GM23248 (cell line): Measurements from ENCODE around the gene STX2. TPM values are rescaled to one million over a fixed set of nuclear protein-coding genes. Genes with fewer than 3 reads are reported as not detected.

ENCODE experiments used
- DNase-seq: peaks from one replicate; pipeline ENCODE4 v3.0.0-alpha.2; 2015
- H2AFZ ChIP-seq: fragments of 200-600 bp; sonication (generic); 2 replicates; pipeline ENCODE4 v1.6.1; 2016; ENCODE audit warnings: antibody characterized with exemption
- H3F3A ChIP-seq: fragments of 200-600 bp; sonication (generic); 2 replicates; pipeline ENCODE4 v1.6.1; 2016; ENCODE audit warnings: mild to moderate bottlenecking, antibody characterized with exemption, mixed run types; ENCODE audit not compliant: insufficient read depth
- H3K27ac ChIP-seq: fragments of 200-600 bp; sonication (generic); 2 replicates; pipeline ENCODE4 v1.5.1; 2016; ENCODE audit warnings: mild to moderate bottlenecking
- H3K27me3 ChIP-seq: fragments of 200-600 bp; sonication (generic); replicated peaks from 2 replicates; pipeline ENCODE4 v1.6.1; 2016; ENCODE audit warnings: mild to moderate bottlenecking; ENCODE audit not compliant: insufficient read depth
- H3K36me3 ChIP-seq: fragments of 200-600 bp; sonication (generic); 2 replicates; pipeline ENCODE4 v1.6.1; 2016; ENCODE audit warnings: low read depth, mild to moderate bottlenecking
- H3K4me1 ChIP-seq: fragments of 200-600 bp; sonication (generic); 2 replicates; pipeline ENCODE4 v1.6.1; 2016; ENCODE audit warnings: mild to moderate bottlenecking; ENCODE audit not compliant: insufficient read depth
- H3K4me2 ChIP-seq: fragments of 200-600 bp; sonication (generic); one replicate; pipeline ENCODE4 v1.6.1; 2016; ENCODE audit warnings: mild to moderate bottlenecking; ENCODE audit not compliant: unreplicated experiment
- H3K4me3 ChIP-seq: fragments of 200-600 bp; sonication (generic); 2 replicates; pipeline ENCODE4 v1.5.1; 2016; ENCODE audit warnings: mild to moderate bottlenecking
- H3K79me2 ChIP-seq: fragments of 200-600 bp; sonication (generic); 2 replicates; pipeline ENCODE4 v1.6.1; 2016; ENCODE audit warnings: mild to moderate bottlenecking; ENCODE audit not compliant: insufficient read depth
- H3K9ac ChIP-seq: fragments of 200-600 bp; sonication (generic); 2 replicates; pipeline ENCODE4 v1.6.1; 2016; ENCODE audit warnings: mild to moderate bottlenecking
- H3K9me2 ChIP-seq: fragments of 200-600 bp; sonication (generic); 2 replicates; pipeline ENCODE4 v1.6.1; 2016; ENCODE audit warnings: mixed run types, mild to moderate bottlenecking, moderate library complexity; ENCODE audit not compliant: insufficient read depth
- H3K9me3 ChIP-seq: fragments of 200-600 bp; sonication (generic); one replicate; pipeline ENCODE4 v1.6.1; 2017; ENCODE audit warnings: low read depth
- H4K20me1 ChIP-seq: fragments of 200-600 bp; sonication (generic); 2 replicates; pipeline ENCODE4 v1.6.0; 2016; ENCODE audit not compliant: insufficient read depth
- EZH2 ChIP-seq: fragments of 200-600 bp; sonication (generic); IDR thresholded peaks from 2 replicates; pipeline ENCODE4 v1.6.1; 2018; ENCODE audit warnings: antibody characterized with exemption, mild to moderate bottlenecking; ENCODE audit not compliant: insufficient read depth, poor library complexity, severe bottlenecking
- EZH2phosphoT487 ChIP-seq: fragments of 200-600 bp; sonication (generic); IDR thresholded peaks from 2 replicates; pipeline ENCODE4 v1.6.1; 2018; ENCODE audit warnings: antibody characterized with exemption, moderate library complexity, mild to moderate bottlenecking, low read depth; ENCODE audit not compliant: insufficient read depth
- WGBS, 2 experiments: methylation state at CpG; one replicate each; pipeline ENCODE4 v1.1.6; 2015 to 2017; ENCODE audit warnings: low lambda C conversion rate in 2 of 2, low coverage in 1 of 2; ENCODE audit errors: missing lambda C conversion rate in 2 of 2; 5-methylcytosine and 5-hydroxymethylcytosine counted together
- in situ Hi-C: fragments of 300-500 bp; cut with MboI; formaldehyde crosslinking; loops from 2 replicates; pipeline ENCODE4 v1.15.0; 2020
- polyA plus RNA-seq: library from polyadenylated mRNA; unstranded; fragments of >200 nt; fragmentation: Nextera tagmentation; extraction: Ambion mirVana; gene quantifications from 2 replicates; pipeline ENCODE4 v1.2.1, GENCODE V29; 2016
- total RNA-seq: library from RNA; depleted of rRNA; stranded (reverse); fragments of >200 nt; shearing (Covaris generic); gene quantifications from 2 replicates; pipeline ENCODE4 v1.2.3, GENCODE V29; 2014

STX2 gene
- total and polyA plus RNA-seq, 2 experiments from 2014 or later: 30.1 to 45.5 TPM

DNA sequence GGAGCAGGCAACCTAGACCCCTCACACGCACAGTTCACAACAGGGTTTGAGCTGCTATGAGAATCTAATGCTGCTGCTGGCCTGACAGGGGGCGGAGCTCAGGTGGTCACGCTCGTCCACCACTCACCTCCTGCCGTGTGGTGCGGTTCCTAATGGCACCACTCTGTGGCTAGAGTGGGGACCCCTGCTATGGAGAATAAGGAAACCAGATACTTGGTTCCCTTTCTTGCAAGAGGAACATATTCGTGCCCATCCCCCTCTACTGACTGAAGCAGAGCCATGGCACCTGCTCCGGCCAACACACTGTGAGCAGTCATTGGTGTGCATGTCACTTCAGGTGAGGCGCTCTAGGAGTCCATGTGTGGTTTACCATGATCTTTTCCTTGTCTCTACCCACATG lies 92.5 kb downstream of the STX2 start:
- Histone ChIP-seq H3F3A (no peaks in the 10 kb centered on the region), H3K9ac (no peak overlapping the region), H3K9me3 (no peaks in the 10 kb centered on the region), H3K27ac (no peak overlapping the region), H3K4me1 (no peaks in the 10 kb centered on the region), H3K4me3 (no peak overlapping the region), H3K9me2 (no peaks in the 10 kb centered on the region), H4K20me1 (no peaks in the 10 kb centered on the region), H2AFZ (no peak overlapping the region), H3K36me3 (no peaks in the 10 kb centered on the region), H3K27me3 (no peaks in the 10 kb centered on the region; the same call in 1 of the 2 replicates), H3K79me2 (no peaks in the 10 kb centered on the region), H3K4me2 (no peak overlapping the region)
- in situ Hi-C loops: no loop called here
- 50 to 61% methylated on average over 9 of the region's 9 CpGs for WGBS, 2 experiments
- TF ChIP-seq EZH2: no peak
- no peak for TF ChIP-seq EZH2phosphoT487
- DNase-seq: no peak

DNA sequence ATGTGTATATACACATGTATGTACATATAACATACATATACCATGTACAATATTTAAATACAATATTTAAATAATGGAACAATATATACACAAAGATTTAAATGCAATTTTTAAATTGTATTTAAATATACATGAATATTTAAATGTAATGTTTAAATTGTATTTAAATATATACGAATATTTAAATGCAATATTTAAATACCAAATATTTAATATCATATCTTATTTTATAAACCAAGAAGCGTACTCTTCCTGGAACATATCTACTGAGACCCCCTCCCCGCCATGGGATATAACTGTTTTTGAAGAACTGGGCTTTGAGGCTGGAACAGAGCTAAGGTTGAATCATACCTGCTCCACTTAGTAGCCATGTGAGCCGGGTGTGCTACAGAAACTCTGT lies 93.1 kb downstream of the STX2 start:
- Histone ChIP-seq H3K4me2 (no peak overlapping the region), H3F3A (no peaks in the 10 kb centered on the region), H3K9me3 (no peaks in the 10 kb centered on the region), H3K4me3 (no peak overlapping the region), H3K79me2 (no peaks in the 10 kb centered on the region), H2AFZ (no peak overlapping the region), H3K27ac (no peak overlapping the region), H4K20me1 (no peaks in the 10 kb centered on the region), H3K27me3 (no peaks in the 10 kb centered on the region; the same call in 1 of the 2 replicates), H3K9ac (no peak overlapping the region), H3K4me1 (no peaks in the 10 kb centered on the region), H3K36me3 (no peaks in the 10 kb centered on the region), H3K9me2 (no peaks in the 10 kb centered on the region)
- DNase-seq: no peak
- TF ChIP-seq EZH2phosphoT487 (no peak), EZH2 (no peak)
- in situ Hi-C loops: no loop called here
- WGBS, 2 experiments: 47 to 51% methylated on average over 4 of the region's 4 CpGs

DNA sequence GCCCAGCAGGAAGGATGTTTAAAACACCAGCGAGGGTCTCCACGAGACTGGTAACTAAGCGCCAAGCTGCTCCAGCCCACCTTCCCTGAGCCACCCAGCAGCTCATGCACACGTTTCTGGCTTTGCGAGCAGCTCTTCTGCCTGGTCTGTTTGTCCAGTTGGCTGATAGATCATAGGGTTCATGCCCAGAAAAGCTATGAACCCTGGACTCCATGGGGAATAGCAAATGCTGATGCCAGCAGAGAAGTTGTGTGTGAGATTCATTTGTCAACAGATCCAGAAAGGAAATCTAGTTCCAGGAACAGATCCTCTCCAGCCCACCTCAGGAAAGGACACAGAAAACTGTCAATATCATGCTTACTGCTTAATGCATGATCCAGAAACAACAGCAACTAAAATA lies 94.8 kb downstream of the STX2 start:
- Histone ChIP-seq H3K79me2 (no peaks in the 10 kb centered on the region), H3K4me3 (no peak overlapping the region), H3F3A (no peaks in the 10 kb centered on the region), H3K4me1 (no peaks in the 10 kb centered on the region), H2AFZ (no peak overlapping the region), H4K20me1 (no peaks in the 10 kb centered on the region), H3K36me3 (no peaks in the 10 kb centered on the region), H3K9ac (no peak overlapping the region), H3K4me2 (no peak overlapping the region), H3K27me3 (no peaks in the 10 kb centered on the region; the same call in 1 of the 2 replicates), H3K9me3 (no peaks in the 10 kb centered on the region), H3K9me2 (no peaks in the 10 kb centered on the region), H3K27ac (no peak overlapping the region)
- TF ChIP-seq EZH2phosphoT487 (no peak), EZH2 (no peak)
- DNase-seq: no peak
- in situ Hi-C loops: no loop called here
- WGBS, 2 experiments: 18 to 29% methylated on average over 5 of the region's 5 CpGs

DNA sequence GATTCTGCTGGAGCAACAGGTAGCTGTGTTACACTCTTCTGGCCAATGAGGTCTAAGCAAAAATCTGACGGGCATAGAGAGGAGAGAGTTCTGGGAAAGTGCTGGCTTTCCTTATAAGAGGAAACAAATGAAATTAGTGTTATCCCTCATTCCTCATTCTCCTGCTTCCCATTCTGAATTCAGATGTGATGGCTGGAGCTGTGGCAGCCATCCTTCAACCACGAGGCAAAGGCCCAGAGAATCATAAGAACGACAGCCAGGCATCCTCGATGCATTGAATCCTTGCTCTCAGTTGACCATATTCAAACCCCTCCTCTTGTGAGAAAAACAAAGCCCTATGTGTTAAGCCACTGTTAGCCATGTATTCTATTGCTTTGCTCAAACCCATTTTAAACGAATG lies 95.4 kb downstream of the STX2 start:
- Histone ChIP-seq H3K36me3 (no peaks in the 10 kb centered on the region), H3F3A (no peaks in the 10 kb centered on the region), H3K4me2 (no peak overlapping the region), H3K9me2 (no peaks in the 10 kb centered on the region), H3K4me1 (no peaks in the 10 kb centered on the region), H3K27me3 (no peaks in the 10 kb centered on the region; the same call in 1 of the 2 replicates), H3K27ac (no peak overlapping the region), H3K9me3 (no peaks in the 10 kb centered on the region), H3K79me2 (no peaks in the 10 kb centered on the region), H3K9ac (no peak overlapping the region), H2AFZ (no peak overlapping the region), H4K20me1 (no peaks in the 10 kb centered on the region), H3K4me3 (no peak overlapping the region)
- WGBS, 2 experiments: 49 to 53% methylated on average over 5 of the region's 5 CpGs
- no peak for DNase-seq
- in situ Hi-C loops: no loop called here
- no peak for TF ChIP-seq EZH2
- no peak for TF ChIP-seq EZH2phosphoT487

DNA sequence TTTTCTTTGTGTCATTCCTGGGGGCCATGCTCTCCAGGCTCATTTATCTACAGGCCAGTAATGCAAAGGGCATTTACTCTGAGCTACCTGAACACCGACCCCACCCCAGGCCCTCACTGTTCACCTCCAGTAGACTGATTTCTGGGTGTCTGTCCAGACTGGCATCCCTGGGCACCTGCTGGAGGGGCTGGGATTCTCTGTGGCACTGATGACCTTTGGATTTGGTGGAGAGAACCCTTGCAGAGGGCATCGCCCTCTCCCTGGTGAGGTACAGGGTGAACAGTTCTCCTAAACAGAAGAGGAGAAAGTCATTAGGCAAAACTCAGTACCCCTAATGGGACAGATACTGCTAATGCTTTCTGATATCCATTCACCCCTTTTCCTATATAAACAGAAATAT lies 95.9 kb downstream of the STX2 start:
- Histone ChIP-seq H3K9me3 (no peaks in the 10 kb centered on the region), H2AFZ (no peak overlapping the region), H3K4me1 (no peaks in the 10 kb centered on the region), H3K9me2 (no peaks in the 10 kb centered on the region), H3K4me2 (no peak overlapping the region), H3K4me3 (no peak overlapping the region), H3K79me2 (no peaks in the 10 kb centered on the region), H4K20me1 (no peaks in the 10 kb centered on the region), H3K9ac (no peak overlapping the region), H3K27ac (no peak overlapping the region), H3K36me3 (no peaks in the 10 kb centered on the region), H3K27me3 (no peaks in the 10 kb centered on the region; the same call in 1 of the 2 replicates), H3F3A (no peaks in the 10 kb centered on the region)
- in situ Hi-C loops: no loop called here
- no peak for DNase-seq
- TF ChIP-seq EZH2: no peak
- TF ChIP-seq EZH2phosphoT487: no peak
- 41 to 48% methylated on average over 2 of the region's 2 CpGs for WGBS, 2 experiments
